NCI-H748 (cell line): ENCODE measurements around the gene CYP26B1.

ENCODE experiments used
- DNase-seq: peaks from one replicate; lab custom pipeline; 2025; ENCODE audit not compliant: unreplicated experiment; lab: John Stamatoyannopoulos, UW

Gene CYP26B1

DNA sequence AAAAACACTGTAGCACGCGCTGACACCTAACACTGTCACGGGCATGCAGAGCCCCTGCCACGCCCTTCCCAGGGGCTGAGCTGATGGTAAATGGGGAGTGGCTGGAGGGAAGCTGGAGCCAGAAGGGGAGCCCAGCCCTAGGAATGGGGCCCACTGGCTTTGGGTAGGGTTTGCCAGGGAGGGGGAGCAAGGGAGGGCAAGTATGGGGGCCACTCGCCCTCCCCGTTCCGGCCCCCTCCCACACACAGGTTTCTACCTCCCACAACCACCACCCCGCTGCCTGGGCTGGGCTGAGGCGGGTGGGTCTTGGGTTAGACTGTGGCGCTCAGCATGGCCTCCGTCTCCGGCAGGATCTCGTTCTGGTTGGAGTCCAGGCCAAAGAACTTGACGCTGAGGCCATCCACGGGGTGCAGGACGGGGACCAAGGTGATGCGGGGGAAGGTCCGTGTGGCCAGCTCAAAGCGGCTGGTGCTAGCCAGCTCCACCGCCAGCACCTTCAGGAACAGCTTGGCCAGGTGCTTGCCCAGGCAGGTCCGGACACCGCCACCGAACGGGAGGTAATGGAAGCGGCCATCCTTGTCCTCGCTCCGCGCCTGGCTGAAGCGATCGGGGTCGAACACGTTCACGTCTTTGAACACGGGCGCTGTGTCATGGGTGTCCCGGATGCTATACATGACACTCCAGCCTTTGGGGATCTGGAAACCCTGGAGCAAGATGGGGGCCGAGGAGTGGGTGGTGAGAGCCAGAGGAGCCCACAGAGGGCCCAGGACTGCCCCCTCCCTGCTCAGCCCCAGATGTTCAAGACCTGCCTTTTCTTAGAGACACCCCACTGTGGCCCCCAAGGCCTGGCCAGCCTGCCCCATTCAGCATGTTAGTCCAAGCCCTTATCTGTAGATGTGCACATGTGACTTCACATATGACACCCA lies 15.5 kb downstream of the CYP26B1 start:
- no peak for DNase-seq

DNA sequence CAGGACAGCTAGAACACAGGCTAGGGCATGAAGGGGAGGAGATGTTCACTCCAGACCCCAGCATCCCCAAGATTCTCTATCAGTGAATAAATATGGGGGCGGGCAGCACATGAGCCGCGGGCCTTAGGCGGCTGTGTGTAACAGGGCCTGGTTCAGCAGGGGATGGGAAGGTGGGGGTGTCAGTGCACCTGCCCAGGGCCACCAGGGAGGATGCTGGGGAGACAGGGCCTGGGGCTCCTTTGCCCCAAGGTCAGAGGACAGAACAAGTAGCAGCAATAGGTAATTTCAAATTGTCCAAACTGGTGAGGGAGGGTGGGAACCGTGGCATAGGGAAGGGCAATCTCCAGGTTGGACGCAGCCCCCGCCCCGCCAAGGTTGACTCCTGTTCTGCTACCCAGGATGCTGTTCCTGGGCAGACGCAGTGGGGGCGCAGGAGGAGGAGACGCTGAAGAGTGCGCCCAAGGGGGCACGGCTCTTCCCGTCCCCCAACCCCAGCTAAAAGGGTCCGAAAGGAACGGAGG lies 16.2 kb downstream of the CYP26B1 start:
- DNase-seq: no peak

DNA sequence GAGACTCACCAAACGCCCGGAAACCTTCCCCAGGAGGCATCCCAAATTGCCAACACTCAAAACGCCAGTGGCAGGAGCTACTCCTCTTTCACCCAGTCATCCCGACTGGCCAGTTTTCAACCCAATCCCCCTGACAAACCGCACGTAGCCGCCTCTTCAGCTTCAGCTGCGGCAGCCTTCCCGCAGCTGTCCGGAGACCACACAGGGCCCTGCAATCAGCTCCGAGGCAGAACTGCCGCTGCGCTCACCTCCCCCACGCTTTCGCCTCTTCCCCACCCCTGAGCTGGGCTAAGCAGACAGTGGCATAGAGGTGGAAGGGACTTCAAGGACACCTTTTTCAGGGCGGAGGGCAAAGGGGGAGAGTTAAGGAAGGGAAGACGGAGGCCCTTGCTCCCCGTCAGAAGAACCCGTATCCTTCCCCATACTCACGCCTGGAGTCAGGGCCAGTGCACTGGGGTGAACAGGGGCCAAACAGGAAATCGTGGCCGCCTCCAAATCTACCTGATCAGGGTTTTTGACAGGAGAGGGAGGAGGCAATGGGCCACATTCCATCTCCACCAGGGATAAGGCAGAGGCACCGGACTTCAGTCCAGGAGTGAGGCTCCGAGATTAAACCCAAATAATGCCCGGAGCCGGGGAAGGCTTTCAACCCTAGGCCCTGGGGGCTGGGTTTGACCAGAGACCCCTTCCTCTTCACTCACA lies 16.9 kb downstream of the CYP26B1 start:
- no peak for DNase-seq

DNA sequence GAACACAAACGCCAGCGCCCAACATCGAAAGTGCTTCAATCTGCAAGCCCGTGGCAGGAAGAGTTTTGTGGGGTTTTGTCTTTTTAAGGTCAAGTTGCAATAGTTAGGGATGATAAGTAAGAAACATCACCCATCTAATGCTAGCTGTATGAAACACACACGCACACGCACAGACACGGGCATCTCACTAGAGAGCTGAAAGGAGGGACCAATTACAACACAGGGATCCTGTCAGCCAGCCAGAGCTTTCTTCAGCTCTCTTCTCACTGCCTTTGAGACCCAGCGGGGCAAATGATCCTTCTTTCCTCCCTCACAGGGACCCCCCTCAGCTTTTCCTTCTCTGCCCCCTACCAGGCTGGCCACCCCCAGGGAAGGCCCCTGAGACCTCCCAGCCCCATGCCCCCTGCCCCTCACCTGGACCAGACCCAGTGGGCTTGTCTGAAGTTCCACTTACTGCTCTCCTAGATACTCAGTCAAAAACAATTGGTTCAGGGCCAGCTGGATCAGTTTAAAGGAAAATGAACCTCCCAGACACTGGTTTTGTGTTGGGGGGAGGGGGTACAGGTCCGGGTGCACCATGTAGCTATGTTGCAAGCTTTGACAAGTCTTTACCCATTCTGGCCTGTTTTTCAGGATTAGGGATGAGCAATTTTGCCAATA lies 17.9 kb downstream of the CYP26B1 start:
- no peak for DNase-seq

DNA sequence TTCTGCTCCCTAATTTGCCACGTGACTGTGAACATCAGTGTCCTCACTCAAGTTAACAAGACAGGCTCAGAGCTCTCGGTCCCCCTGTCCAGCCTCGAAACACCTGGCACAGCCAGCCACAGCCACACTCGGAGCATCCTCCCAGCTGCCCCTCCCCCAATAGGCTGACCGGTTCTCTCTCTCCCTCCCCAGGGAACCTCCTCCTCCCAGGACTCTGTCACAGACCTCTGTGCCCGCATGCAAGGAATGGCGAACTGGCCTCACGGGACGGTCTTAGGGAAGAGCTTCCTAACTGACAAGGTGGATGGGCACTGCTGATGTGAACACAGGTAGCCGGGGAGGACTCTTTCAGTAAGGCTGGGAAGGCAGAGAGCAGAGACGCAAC lies 18.8 kb downstream of the CYP26B1 start:
- no peak for DNase-seq

DNA sequence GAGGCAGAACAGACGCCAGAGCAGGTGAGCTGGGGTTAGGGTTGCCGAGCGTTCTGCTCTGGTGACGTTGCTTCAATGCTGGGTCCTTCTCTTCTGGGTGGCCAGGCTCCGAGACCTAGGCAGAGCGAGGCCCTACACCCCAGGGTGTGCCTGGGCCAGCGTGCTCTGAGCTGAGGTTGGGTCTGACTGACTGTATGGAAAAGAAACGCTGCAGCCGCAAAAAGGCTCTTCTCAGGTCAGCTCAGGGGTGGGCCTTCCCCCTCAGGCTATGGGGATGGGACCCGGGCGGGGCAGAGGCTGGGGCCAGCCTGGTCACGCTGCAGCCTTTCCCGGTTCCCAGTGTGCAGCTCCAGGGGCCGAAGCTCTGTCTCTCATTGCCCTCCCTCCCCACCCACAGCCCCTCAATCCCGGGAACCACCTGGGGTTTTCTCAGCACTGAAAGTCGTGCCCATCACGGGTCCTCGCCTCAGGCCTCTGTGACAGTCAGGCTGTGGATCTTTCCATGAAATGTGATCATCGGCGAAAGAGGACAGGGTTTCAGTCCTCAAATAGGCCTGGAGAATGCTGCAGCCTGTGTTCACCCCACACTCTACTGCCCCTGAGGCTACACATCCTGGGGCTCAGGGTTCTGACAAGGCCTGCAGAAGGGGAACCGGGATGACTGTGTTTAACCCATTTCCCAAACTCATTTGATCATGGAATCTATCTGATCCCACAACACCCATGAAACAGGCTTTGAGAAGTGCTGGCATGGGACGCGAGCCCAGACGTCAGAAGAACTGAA lies 19.4 kb downstream of the CYP26B1 start:
- DNase-seq: no peak

DNA sequence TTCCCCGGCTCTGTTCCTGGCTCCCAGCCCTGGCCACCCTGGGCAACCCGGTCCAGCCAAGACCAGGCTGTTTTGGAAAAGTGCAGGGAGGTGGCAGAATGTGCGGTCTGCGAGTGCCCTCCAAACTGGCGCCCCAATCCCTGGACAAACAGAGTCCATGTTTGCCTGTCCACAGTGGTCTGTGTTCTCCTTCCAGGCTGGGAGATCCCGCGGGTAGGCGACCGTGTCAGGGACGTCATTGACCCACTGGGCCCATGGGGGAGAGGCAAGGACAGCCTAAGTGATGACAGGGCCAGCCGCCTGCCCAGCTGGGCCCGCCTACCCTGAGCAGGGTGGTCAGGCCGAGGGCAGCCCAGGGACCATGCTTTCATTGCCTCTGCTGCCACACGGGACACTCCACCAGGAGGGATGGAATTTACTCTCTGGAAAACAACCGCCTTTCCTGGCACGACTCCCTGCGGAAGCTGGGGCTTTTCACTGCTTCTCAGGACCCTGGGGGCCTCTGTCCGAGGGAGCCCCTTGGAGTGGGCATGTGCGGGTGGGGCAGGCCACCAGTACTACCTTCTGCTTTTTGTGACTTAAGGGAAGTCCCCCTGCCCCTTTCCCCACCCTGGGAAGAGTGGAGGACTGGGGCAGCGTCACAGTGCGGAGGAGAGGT lies 20.1 kb downstream of the CYP26B1 start:
- no peak for DNase-seq

DNA sequence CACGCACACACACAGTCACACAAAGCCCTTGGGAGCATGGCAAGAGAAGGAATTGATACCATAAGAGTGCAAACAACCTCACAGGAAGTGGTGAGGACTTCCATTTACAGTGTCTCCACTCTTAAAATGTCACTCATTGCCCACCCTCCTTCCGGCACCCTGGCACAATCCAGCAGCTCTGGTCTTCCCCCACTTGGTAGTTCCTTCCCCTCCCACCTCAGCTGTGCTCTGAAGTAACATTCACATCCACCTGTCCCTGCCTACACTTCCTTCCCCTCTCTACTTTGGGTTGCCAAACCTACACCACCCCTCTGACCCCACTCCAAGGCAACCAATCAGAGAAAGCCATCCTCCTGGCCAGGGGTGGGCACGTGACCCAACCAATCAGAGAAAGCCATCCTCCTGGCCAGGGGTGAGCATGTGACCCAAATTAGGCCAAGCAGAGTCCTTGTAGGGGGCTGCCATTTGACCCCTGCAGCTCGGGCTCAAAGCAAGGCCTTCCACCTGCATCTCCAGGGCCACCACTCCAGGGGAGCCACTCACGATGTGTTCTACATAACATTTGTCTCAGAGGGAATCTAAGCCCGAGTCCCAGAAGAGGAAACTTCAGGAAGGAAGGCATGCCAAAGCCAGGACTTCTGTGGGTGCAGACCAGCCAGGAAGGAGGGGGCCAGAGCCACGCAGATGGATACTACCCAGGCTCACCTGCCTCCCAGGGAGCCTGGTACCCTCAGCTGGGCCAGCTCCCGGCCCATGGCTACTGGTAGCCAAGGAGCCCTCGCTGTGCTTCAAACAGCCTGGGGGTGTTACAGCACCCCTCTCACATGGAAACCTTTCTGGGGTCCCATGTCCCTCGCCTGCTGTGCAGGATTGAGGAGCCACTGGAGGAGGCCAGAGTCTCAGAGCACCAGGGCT lies 21.2 kb downstream of the CYP26B1 start:
- DNase-seq: no peak

DNA sequence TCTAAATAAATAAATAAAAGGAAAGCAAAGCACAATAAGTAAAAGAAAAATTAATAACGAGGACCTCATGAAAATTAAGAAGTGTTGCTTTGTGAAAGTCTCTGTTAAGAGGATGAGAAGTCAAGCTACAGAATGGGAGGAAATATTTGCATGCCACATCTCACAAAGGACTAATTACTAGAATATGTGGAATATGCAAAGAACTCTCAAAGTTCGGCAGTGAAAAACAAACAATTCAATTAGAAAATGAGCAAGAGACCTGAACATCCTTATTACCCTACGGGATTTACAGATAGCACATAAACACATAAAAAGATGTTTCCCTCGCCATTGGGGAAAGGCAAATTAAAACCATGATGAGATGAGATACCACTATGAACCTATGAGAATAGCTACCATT lies 23.3 kb downstream of the CYP26B1 start:
- no peak for DNase-seq

DNA sequence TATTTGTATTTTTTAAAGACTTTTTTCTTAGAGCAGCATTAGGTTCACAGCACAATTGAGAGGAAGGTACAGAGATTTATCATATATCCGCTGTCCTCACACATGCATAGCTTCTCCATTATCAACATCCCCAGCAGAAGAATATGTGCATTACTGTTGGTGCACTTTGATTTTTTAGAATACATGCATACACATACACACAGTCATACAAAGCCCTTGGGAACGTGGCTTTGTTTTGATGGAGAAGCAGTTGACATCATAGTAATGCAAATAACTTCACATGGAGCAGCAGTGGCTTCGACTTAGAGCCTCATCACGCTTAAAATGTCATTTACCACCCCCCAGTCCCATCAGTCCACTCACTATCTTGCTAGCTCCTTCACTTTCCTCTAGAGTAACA lies 26.5 kb downstream of the CYP26B1 start:
- no peak for DNase-seq

DNA sequence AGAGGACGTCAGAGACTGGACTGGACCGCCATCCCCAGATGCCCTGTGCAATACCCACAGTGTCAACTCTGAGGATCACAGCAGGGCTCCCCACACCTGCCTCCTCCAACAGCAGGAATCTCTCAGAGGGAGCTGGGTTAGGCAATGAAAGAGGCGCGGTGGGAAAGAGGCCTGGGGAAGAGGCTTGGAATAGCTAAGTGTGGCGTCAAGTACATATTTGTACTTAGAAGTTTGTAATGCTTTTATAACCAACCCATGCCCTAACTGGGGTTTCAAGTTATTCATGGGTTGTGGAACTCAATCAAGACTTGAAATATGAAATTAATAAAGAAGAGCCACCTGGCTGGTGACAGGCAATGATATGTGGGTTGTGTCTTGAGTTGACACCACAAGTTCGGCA lies 28.7 kb downstream of the CYP26B1 start:
- no peak for DNase-seq

DNA sequence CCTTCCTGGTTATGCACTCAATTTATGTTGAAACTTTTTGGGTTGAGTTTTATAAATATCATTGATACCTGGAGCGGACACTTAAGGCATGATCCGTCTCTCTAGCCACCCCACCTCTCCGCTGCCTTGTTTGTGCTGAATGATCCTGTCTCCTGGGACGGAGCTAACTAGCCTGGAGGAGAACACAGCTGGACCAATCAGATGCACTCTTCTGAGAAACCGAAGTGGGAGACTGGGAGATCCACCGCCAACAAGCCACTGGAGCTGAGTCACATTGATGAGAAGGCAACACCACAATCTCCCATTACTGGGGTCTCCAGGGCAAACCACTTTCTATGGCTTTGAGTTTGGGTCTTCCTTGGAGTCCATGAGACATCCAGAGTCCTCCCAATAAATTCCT lies 29.3 kb downstream of the CYP26B1 start:
- no peak for DNase-seq

DNA sequence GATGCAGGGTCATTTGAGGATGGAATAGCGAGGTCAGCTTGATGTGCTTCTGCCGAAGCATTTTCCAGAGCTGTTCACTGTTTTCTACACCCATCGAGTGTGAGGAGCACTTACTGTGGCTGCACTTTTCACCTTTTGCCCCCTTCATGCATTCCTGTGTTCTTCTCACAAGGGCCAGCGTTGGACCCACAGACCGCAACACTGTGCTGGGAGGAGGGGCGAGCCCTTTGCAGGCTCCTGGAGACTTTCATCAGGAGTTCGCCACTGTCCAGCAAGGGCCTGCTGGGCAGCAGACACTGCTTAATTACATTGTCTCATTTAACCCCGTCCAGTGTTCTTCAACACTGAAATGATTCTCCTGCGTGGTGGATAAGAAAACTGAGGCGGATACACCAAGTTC lies 29.9 kb downstream of the CYP26B1 start:
- no peak for DNase-seq

DNA sequence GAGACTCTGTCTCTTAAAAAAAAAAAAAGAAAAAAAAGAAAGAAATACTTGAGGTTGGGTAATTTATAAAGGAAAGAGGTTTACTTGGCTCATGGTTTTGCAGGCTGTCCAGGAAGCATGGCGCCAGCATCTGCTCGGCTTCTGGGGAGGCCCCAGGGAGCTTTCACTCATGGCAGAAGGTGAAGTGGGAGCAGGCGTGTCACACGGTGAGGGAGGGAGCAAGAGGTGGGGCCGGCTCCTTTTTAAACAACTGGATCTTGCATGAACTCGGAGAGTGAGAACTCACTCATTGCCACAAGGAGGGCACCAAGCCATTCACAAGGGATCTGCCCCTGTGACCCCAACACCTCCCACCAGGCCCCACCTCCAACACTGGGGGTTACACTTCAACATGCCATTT lies 30.6 kb downstream of the CYP26B1 start:
- DNase-seq: no peak

DNA sequence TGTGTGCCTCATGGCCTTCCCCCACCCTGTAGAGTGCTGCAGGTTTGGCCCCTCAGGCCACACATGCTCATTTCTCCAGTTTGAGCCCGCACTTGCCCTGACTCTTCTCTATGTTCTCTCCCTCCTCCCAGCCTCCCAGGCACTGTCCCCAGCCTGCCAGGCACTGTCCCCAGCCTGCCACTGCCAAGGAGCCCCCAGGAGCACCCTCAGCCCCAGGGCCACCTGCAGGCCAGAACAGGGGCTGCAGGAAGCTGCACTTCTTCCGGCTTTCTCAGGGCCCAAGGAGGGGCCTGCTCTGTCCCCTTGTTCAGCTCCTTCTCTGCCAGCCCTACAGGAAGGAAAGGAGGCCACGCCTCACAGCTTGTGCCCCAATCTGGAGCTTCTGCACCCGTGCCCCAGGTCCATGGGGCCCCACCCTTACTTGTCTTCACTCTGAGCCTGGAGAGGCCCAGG lies 31.6 kb downstream of the CYP26B1 start:
- no peak for DNase-seq

DNA sequence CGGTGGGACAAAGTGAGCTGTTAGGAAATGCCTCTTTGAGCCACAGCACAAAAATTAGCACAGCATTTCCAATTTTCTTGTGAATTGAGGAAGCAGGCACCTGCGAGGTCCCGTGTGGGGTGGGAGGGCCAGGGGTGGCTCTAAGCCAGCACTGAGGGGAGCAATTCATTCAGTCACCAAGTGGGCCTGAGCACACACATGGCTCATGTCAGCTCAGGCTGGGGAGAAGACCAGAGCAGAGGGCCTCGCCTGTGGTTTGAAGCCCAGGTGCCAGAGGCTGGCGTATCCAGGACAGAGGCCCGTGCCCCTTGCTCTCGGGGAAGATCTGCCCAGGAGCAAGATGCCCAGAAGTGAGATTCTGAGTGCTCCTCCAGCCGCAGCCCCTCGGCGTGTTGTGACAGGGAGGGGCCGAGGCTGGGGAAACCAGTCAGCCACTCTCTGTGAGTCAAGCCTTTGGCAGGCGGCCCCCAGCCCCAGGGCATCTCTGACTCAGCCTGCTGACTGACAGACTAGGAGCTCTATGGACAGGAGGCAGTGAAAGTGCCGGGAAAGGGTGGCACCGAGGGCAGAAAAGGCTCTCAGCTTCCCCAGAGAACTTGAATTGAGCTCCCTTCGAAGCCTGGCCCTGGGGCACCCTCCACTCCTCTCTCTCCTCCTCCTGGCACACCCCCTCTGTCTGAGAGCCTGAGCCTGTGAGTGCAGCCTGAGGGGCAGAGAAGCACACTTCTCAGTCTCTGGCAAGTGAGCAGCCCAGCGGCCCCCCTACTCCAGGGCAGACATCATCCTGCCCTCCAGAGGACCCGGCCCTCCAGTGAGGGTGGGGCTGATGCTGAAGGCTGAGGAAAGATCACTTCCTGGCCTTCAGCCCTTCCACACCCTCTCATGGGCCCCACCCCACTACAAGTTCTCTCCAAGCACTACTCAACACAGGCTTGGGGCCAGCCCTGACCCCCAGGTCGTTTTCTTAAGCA lies 32.3 kb downstream of the CYP26B1 start:
- DNase-seq: no peak

DNA sequence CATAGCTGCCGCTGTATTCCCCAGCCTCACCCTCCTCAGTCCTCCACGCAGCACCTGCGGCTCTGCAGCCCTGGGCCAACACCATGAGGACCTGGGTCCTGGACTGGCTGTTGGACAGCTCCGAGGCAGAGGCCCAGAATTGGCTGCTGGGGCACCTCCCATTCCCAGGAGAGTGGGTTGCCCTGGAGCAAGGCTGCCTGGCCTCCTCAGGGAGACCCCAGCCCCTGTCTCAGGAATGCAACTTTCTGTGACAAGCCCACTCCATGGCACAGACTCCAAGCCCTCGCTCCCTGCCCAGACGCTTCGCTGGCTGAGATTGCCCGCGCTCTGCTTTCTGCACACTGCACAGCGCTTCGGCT lies 33.0 kb downstream of the CYP26B1 start:
- DNase-seq: no peak
